Mesothelial cell of epicardium (in vitro differentiated cells): ENCODE results near the gene YWHAB. TPM values are rescaled to one million over a fixed set of nuclear protein-coding genes. Genes with fewer than 3 reads are reported as not detected.
A peak's percentile ranks its signal among the peaks of the same experiment; 100 is the strongest.

Source experiments
- DNase-seq, 2 experiments: peaks; one replicate each; pipeline ENCODE4 v3.0.0; 2021; ENCODE audit warnings: low spot score in 2 of 2; ENCODE audit not compliant: unreplicated experiment in 2 of 2
- H3K27ac Mint-ChIP-seq: 2 replicates; pipeline ENCODE4 v1.8.0; 2021; ENCODE audit warnings: mixed read lengths
- H3K27me3 Mint-ChIP-seq: 2 replicates; pipeline ENCODE4 v1.8.0; 2021; ENCODE audit warnings: low read depth, mixed read lengths
- H3K36me3 Mint-ChIP-seq: 2 replicates; pipeline ENCODE4 v1.8.0; 2021; ENCODE audit warnings: mixed read lengths
- H3K4me1 Mint-ChIP-seq: 2 replicates; pipeline ENCODE4 v1.8.0; 2021; ENCODE audit warnings: mixed read lengths
- H3K4me3 Mint-ChIP-seq: 2 replicates; pipeline ENCODE4 v1.8.0; 2021; ENCODE audit warnings: mild to moderate bottlenecking, moderate library complexity, mixed read lengths
- H3K9me3 Mint-ChIP-seq: 2 replicates; pipeline ENCODE4 v1.8.0; 2021; ENCODE audit warnings: mixed read lengths
- total RNA-seq: library from RNA; stranded (reverse); gene quantifications from 3 replicates; pipeline ENCODE4 v1.2.1, GENCODE V29; 2021
- TF ChIP-seq, protein P1 (sequence below): fragments of 200-600 bp; sonication (generic); IDR thresholded peaks from one replicate; pipeline ENCODE4 v1.5.0; 2021; ENCODE audit warnings: antibody characterized with exemption; ENCODE audit not compliant: unreplicated experiment

YWHAB gene
- total RNA-seq, 1 donor from 2014 or later, result 113 TPM

GRCh38 chr20:44909872-44910689 lies 24.6 kb downstream of the YWHAB start, which contains the start of gene PABPC1L:
TSS of gene PABPC1L (plus strand) at chr20:44910060. CDS start at chr20:44910144, 84 bp downstream.
- Mint-ChIP-seq H3K27me3 (no peaks in the 10 kb centered on the region), H3K36me3 (peaks cover 21% of the 10 kb centered on the region), H3K4me3 (peak within 1 kb of the TSS; percentile 80), H3K27ac (peak within 1 kb of the TSS; percentile 50), H3K9me3 (no peaks in the 10 kb centered on the region), H3K4me1 (peaks cover 11% of the 10 kb centered on the region)
- DNase-seq, result peak; percentile 41 to 62
- TF ChIP-seq, protein P1, sequence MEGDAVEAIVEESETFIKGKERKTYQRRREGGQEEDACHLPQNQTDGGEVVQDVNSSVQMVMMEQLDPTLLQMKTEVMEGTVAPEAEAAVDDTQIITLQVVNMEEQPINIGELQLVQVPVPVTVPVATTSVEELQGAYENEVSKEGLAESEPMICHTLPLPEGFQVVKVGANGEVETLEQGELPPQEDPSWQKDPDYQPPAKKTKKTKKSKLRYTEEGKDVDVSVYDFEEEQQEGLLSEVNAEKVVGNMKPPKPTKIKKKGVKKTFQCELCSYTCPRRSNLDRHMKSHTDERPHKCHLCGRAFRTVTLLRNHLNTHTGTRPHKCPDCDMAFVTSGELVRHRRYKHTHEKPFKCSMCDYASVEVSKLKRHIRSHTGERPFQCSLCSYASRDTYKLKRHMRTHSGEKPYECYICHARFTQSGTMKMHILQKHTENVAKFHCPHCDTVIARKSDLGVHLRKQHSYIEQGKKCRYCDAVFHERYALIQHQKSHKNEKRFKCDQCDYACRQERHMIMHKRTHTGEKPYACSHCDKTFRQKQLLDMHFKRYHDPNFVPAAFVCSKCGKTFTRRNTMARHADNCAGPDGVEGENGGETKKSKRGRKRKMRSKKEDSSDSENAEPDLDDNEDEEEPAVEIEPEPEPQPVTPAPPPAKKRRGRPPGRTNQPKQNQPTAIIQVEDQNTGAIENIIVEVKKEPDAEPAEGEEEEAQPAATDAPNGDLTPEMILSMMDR, result no peak

- Mint-ChIP-seq H3K4me3 (peak overlapping the region; percentile 80), H3K4me1 (peaks cover 11% of the 10 kb centered on the region), H3K36me3 (peaks cover 18% of the 10 kb centered on the region), H3K9me3 (no peaks in the 10 kb centered on the region), H3K27ac (peak overlapping the region; percentile 50), H3K27me3 (no peaks in the 10 kb centered on the region)
- DNase-seq, result no peak
- TF ChIP-seq, protein P1, result no peak
These were observed 25.3 kb downstream of the YWHAB start for GRCh38 chr20:44910690-44911262.

DNA sequence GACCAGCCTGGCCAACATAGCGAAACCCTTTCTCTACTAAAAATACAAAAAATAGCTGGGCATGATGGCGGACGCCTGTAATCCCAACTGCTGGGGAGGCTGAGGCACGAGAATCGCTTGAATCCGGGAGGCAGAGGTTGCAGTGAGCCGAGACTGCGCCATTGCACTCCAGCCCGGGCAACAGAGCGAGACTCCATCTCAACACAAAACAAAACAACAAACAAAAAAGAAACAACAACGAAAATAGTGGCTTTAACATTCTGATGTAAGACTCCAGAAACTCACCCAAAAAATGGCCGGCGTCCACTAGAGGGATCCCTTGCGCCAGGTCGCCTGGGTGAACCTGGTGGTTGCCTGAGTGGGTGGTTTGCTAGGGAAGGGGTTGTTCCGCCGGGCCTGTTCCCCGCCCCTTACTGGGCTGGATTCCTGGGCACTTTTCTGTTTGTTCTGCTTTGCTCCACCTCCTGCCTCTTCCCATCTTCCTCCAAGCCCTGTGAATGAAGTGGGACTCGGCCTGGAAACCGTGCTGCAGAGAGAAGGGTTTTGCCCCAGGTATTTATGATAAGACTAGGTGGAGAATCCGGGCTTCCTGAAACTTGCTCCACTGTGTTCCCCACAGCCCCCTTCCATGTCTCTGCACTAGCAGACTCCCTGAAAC lies 25.9 kb downstream of the YWHAB start:
- H3K27ac Mint-ChIP-seq, result peak overlapping the region; percentile 14
- H3K9me3 Mint-ChIP-seq, result no peaks in the 10 kb centered on the region
- peaks cover 14% of the 10 kb centered on the region for H3K36me3 Mint-ChIP-seq
- H3K27me3 Mint-ChIP-seq, result no peaks in the 10 kb centered on the region
- H3K4me1 Mint-ChIP-seq, result peaks cover 11% of the 10 kb centered on the region
- H3K4me3 Mint-ChIP-seq, result peak overlapping the region; percentile 53
- TF ChIP-seq, protein P1, result peak; percentile 32
- peak in 1 of 2 experiments; percentile 53 for DNase-seq

- TF ChIP-seq, protein P1, result no peak
- Mint-ChIP-seq H3K4me1 (peaks cover 11% of the 10 kb centered on the region), H3K4me3 (no peak overlapping the region), H3K9me3 (no peaks in the 10 kb centered on the region), H3K27ac (no peak overlapping the region), H3K27me3 (no peaks in the 10 kb centered on the region), H3K36me3 (peaks cover 20% of the 10 kb centered on the region)
- DNase-seq, result no peak
These were observed 26.7 kb downstream of the YWHAB start for GRCh38 chr20:44912189-44912588.

- Mint-ChIP-seq H3K27ac (no peak overlapping the region), H3K36me3 (peaks cover 25% of the 10 kb centered on the region), H3K4me1 (peaks cover 11% of the 10 kb centered on the region), H3K27me3 (no peaks in the 10 kb centered on the region), H3K4me3 (no peak overlapping the region), H3K9me3 (no peaks in the 10 kb centered on the region)
- DNase-seq, result no peak
- TF ChIP-seq, protein P1, result no peak
These were observed 29.4 kb downstream of the YWHAB start for GRCh38 chr20:44914924-44915323.
